GM21529 (cell line): ENCODE results near the gene ABCG8.
A peak's percentile ranks its signal among the peaks of the same experiment; 100 is the strongest.
"Not testable (repeated sequence)": the region's sequence is repeated elsewhere in the genome, so short reads cannot be mapped to it uniquely, and the experiment has no call there.

Experiments used
- ATAC-seq: cut with Tn5 transposase; IDR thresholded peaks from one replicate; pipeline ENCODE4 v1.9.1; 2021; ENCODE audit not compliant: unreplicated experiment

ABCG8 gene

GRCh38 chr2:43906448-43907109 is 67.8 kb downstream of the ABCG8 start:
- no peak for ATAC-seq

GRCh38 chr2:43911136-43911790 is 72.5 kb downstream of the ABCG8 start:
- not testable (repeated sequence) for ATAC-seq

GRCh38 chr2:43924463-43924862 is 85.7 kb downstream of the ABCG8 start:
- ATAC-seq = no peak

- ATAC-seq = no peak
Observed at GRCh38 chr2:43925431-43925830, 86.7 kb downstream of the ABCG8 start.

- peak; percentile 68 for ATAC-seq
Observed at GRCh38 chr2:43927442-43927841, 88.7 kb downstream of the ABCG8 start.

- no peak for ATAC-seq
Observed at GRCh38 chr2:43931293-43931692, 92.5 kb downstream of the ABCG8 start.
